Epithelial cell of proximal tubule (primary cell): ENCODE data around the gene NHSL2. TPM values are rescaled to one million over a fixed set of nuclear protein-coding genes. Genes with fewer than 3 reads are reported as not detected.

Source experiments
- DNase-seq: peaks from one replicate; pipeline ENCODE4 v3.0.0-alpha.2; 2011; ENCODE audit warnings: low read depth
- H3K4me3 ChIP-seq: 2 replicates; pipeline ENCODE4 v1.5.1; 2011; ENCODE audit warnings: low read depth, mild to moderate bottlenecking, low read length
- CTCF ChIP-seq: conservative IDR thresholded peaks from 2 replicates; pipeline ENCODE4 v1.5.1; 2012; ENCODE audit warnings: low read depth, mild to moderate bottlenecking, low read length
- total RNA-seq: library from RNA; depleted of rRNA; stranded (reverse); fragments of >200 nt; gene quantifications from 2 replicates; pipeline ENCODE4 v1.2.3, GENCODE V29; 2015

The NHSL2 gene
- total RNA-seq, 1 donor from 2014 or later = 1.0 TPM

GRCh38 chrX:72117636-72118210 is 207.1 kb downstream of the NHSL2 start:
- H3K4me3 ChIP-seq = no peak overlapping the region
- no peak for DNase-seq
- no peak for TF ChIP-seq CTCF

GRCh38 chrX:72120837-72121236 is 210.2 kb downstream of the NHSL2 start:
- no peak for TF ChIP-seq CTCF
- no peak overlapping the region for H3K4me3 ChIP-seq
- DNase-seq = no peak

GRCh38 chrX:72121383-72121782 is 210.7 kb downstream of the NHSL2 start:
- no peak for TF ChIP-seq CTCF
- DNase-seq = no peak
- no peak overlapping the region for H3K4me3 ChIP-seq

- no peak for DNase-seq
- no peak for TF ChIP-seq CTCF
Observed at GRCh38 chrX:72122621-72123337, 212.1 kb downstream of the NHSL2 start.

GRCh38 chrX:72123471-72124185 is 213.0 kb downstream of the NHSL2 start:
- DNase-seq = no peak
- H3K4me3 ChIP-seq = no peak overlapping the region
- no peak for TF ChIP-seq CTCF

More at GRCh38 chrX:72122621-72123337, 212.1 kb downstream of the NHSL2 start:
- H3K4me3 ChIP-seq = no peak overlapping the region

- no peak for TF ChIP-seq CTCF
- DNase-seq = no peak
- H3K4me3 ChIP-seq = no peak overlapping the region
Observed at GRCh38 chrX:72124540-72125201, 214.0 kb downstream of the NHSL2 start.
